ENCODE measurements around the gene DNAI4. TPM values are rescaled to one million over a fixed set of nuclear protein-coding genes. Genes with fewer than 3 reads are reported as not detected.

Gene DNAI4, protein sequence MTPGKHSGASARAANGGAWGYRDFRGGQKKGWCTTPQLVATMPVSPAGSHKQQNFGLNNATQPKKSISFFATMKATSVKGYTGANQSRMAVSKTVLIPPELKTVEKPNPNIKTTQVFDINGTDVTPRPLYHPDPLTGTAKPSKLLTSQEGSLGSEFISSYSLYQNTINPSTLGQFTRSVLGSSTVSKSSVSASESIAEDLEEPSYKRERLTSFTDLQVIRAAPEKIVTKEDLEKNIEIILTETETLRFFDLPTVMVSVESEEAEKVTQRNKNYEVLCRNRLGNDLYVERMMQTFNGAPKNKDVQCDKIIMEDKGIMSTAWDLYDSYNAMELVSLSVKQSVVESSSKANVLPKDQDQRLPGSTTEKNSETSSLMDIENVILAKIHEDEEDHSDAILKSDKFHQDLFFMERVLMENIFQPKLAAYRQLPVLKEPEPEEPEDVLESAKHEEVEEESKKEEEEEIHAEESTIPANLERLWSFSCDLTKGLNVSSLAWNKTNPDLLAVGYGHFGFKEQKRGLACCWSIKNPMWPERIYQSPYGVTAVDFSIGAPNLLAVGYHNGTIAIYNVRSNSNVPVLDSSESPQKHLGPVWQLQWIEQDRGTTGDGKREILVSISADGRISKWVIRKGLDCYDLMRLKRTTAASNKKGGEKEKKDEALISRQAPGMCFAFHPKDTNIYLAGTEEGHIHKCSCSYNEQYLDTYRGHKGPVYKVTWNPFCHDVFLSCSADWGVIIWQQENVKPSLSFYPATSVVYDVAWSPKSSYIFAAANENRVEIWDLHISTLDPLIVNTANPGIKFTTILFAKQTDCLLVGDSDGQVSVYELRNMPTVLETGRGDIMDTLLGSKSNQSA
- total RNA-seq: 16.0 TPM

DNA sequence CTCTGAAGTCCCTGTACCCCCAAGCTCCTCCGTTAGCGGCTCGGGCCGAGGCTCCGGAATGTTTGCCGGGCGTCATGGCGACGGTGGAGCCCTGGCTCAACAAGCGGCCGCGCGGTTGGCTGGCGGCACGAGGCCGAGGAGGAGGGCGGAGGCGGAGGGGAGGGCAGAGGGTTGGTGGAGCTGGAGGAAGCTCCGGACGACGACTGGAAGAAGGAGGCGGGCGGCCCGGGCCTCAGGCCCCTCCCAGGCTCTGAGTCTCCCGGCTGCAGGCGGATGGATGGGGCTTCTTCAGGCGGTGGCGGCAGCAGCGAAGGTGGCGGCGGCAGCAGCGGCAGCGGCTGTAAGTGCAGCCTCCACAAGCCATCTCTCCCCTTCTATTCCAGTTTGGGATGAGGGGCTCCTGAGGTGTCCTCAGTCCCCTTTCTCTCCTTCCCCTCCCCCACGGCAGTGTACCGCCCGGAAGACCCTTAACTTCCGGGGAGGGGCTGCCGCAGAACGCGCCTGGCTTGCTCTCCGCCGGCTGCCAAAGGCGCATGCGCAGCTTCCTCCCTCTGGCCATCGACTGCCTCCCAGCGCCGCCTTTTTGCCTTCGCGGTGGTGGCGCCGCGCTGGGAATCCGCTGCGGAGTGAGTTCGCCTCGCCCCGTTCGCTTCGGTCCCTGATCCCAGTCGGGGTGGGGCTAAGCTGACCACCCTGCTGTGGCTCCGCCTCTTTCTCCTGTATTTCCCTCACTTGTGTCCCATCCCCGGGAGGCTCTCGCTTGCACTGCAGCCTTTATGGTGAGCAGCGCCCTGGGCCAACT lies at the start of gene DNAI4, which contains the start of gene MIER1:
DNAI4 (minus strand) TSS at position 101 of the 802 bp plus-strand sequence; CDS start at position 76, 25 bp downstream.
MIER1 (plus strand) TSS at position 235 of the 802 bp plus-strand sequence; CDS start at position 274, 39 bp downstream.

Other genes with a start within 250 kb of the DNAI4 start
- gene DYNLT5, start 172.4 kb downstream of the DNAI4 start, total RNA-seq: 2.8 TPM
- gene INSL5, start 123.6 kb downstream of the DNAI4 start, total RNA-seq: not detected
- 40.1 TPM for gene MIER1, start 134 bp upstream of the DNAI4 start, total RNA-seq
- gene SLC35D1, start 129.3 kb upstream of the DNAI4 start, total RNA-seq: 20.3 TPM
- gene C1orf141, start 210.1 kb upstream of the DNAI4 start, total RNA-seq: not detected
- not detected for gene IL23R, start 241.6 kb upstream of the DNAI4 start, total RNA-seq